Fibroblast of lung (primary cell): ENCODE data around the gene CASP10.

Source experiments
- CTCF ChIP-seq, 2 donors: IDR thresholded peaks in 1 of 2; conservative IDR thresholded peaks in 1 of 2; 1 replicate in 1 of 2; 2 replicates in 1 of 2; pipeline ENCODE4 v1.5.1; 2011 to 2012; ENCODE audit warnings: low read length in 2 of 2, control low read depth in 1 of 2, inconsistent platforms in 1 of 2, low read depth in 1 of 2, mild to moderate bottlenecking in 1 of 2
- EZH2 ChIP-seq: IDR thresholded peaks from 2 replicates; pipeline ENCODE4 v1.5.1; 2012; ENCODE audit warnings: low read length, control low read depth, mild to moderate bottlenecking; ENCODE audit errors: missing control alignments

GRCh38 chr2:201234663-201235135 lies 51.8 kb downstream of the CASP10 start:
- TF ChIP-seq EZH2 (no peak), CTCF (conservative IDR thresholded peaks at IDR 0.05 in 1 of 2, IDR thresholded peaks at IDR 0.05 in 1 of 2; ENCODE audit: low read depth in 1 of 2, low read length in 2 of 2) (no peak)
